Measurements from ENCODE around the gene ASCL5. TPM values are rescaled to one million over a fixed set of nuclear protein-coding genes. Genes with fewer than 3 reads are reported as not detected.

Gene ASCL5
- total and polyA plus RNA-seq, 8 donors: 0.10 to 0.19 (median 0.18) TPM; not detected in 5

DNA sequence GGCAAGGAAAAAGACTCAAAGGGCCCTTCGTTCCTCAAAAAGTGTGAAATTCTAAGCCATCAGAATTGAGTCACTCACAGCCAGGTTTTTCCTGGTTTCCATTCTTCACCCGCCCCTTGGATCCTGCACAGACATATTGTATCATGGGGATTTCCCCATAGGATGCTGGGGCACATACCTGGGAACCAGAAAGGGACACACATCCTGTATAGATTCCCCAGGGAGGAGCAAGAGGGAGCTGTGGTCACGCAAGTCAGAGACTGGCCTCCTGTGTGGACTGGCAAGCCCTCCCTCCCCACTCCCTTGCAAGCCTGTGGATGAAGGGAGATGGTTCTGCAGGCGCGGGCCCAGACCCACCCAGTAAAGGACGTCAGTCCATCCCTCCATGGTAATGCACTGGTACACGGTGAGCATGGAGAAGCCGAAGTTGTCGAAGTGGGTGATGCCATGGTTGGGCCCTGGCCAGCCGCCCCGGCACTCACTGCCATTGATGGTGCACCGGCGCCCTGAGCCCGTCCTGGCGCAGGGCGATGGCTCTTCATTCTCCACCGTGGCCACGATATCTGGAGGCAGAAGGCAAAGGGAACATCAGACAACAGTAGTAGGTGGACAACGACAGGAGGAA is 38.0 kb downstream of the ASCL5 start:
- TF ChIP-seq POLR2AphosphoS5 (IDR thresholded peaks at IDR 0.05) (no peak), POLR2A (IDR thresholded peaks at IDR 0.05) (no peak), EP300 (IDR thresholded peaks at IDR 0.05) (no peak)
- TF ChIP-seq, protein P1, sequence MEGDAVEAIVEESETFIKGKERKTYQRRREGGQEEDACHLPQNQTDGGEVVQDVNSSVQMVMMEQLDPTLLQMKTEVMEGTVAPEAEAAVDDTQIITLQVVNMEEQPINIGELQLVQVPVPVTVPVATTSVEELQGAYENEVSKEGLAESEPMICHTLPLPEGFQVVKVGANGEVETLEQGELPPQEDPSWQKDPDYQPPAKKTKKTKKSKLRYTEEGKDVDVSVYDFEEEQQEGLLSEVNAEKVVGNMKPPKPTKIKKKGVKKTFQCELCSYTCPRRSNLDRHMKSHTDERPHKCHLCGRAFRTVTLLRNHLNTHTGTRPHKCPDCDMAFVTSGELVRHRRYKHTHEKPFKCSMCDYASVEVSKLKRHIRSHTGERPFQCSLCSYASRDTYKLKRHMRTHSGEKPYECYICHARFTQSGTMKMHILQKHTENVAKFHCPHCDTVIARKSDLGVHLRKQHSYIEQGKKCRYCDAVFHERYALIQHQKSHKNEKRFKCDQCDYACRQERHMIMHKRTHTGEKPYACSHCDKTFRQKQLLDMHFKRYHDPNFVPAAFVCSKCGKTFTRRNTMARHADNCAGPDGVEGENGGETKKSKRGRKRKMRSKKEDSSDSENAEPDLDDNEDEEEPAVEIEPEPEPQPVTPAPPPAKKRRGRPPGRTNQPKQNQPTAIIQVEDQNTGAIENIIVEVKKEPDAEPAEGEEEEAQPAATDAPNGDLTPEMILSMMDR (IDR thresholded peaks at IDR 0.05): no peak
- intact Hi-C loops (cut with DNase I; ENCODE audit: low total_unique reads): no loop called here

DNA sequence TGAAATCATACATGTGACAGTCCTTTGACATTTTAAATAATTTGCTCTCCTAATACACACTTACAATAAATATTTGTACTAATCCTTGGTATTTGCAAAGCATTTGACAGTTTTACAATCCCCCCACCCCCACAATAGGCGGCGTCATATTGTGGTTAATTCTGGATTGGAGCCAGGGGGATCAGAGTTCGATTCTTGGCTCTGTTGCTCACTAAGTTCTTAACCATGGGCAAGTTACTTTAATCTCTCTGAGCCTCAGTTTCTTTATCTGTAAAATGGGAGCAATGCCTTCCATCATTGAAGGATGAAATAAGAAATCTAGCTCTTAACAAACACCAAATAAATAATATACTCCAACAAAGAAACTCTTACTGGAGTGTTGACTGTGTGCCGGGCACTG is 38.6 kb downstream of the ASCL5 start:
- H3K4me3 ChIP-seq: no peak overlapping the region
- TF ChIP-seq, protein P1 (IDR thresholded peaks at IDR 0.05): no peak
- no peak overlapping the region for H3K27ac ChIP-seq
- no peaks in the 10 kb centered on the region for H3K36me3 ChIP-seq
- peaks cover 0 to 10% (median 0%) of the 10 kb centered on the region in 3 donors for H3K27me3 ChIP-seq
- no peaks in the 10 kb centered on the region for H3K9me3 ChIP-seq
- no peaks in the 10 kb centered on the region for H3K4me1 ChIP-seq
- 35 to 62% (median 51%) methylated on average over 4 of the region's 4 CpGs for WGBS, 5 donors
- intact Hi-C loops (cut with DNase I; ENCODE audit: low total_unique reads): no loop called here
- DNase-seq: no peak

More for the DNA sequence above, 38.0 kb downstream of the ASCL5 start:
- no peak overlapping the region for H3K4me3 ChIP-seq
- no peak overlapping the region for H3K27ac ChIP-seq
- peaks cover 0 to 10% (median 0%) of the 10 kb centered on the region in 3 donors for H3K27me3 ChIP-seq
- H3K9me3 ChIP-seq: no peaks in the 10 kb centered on the region
- H3K36me3 ChIP-seq: no peaks in the 10 kb centered on the region
- DNase-seq: no peak
- no peaks in the 10 kb centered on the region for H3K4me1 ChIP-seq
- WGBS, 5 donors: 89 to 93% (median 92%) methylated on average over 14 to 19 of the region's 19 CpGs

- intact Hi-C loops (cut with DNase I; ENCODE audit: low total_unique reads): no loop called here
- H3K27ac ChIP-seq: no peak overlapping the region
- no peak overlapping the region for H3K4me3 ChIP-seq
- 66 to 73% (median 68%) methylated on average over 12 of the region's 12 CpGs for WGBS, 5 donors
- no peaks in the 10 kb centered on the region for H3K9me3 ChIP-seq
- H3K4me1 ChIP-seq: no peaks in the 10 kb centered on the region
- no peaks in the 10 kb centered on the region for H3K36me3 ChIP-seq
- H3K27me3 ChIP-seq: peaks cover 0 to 10% (median 0%) of the 10 kb centered on the region in 3 donors
- DNase-seq: peak; percentile 73 to 78
- no peak for TF ChIP-seq EP300 (IDR thresholded peaks at IDR 0.05)
- TF ChIP-seq, protein P1 (IDR thresholded peaks at IDR 0.05): peak in 4 of 7 experiments; percentile 33 to 57 (median 46)
These were observed 40.9 kb downstream of the ASCL5 start for GRCh38 chr1:201085902-201086735.

GRCh38 chr1:201084295-201084694 is 42.7 kb downstream of the ASCL5 start:
- H3K9me3 ChIP-seq: no peaks in the 10 kb centered on the region
- H3K4me1 ChIP-seq: no peaks in the 10 kb centered on the region
- DNase-seq: peak in 1 of 2 donors; percentile 43
- H3K27me3 ChIP-seq: peaks cover 0 to 10% (median 0%) of the 10 kb centered on the region in 3 donors
- no peak overlapping the region for H3K4me3 ChIP-seq
- 37 to 50% (median 43%) methylated on average over 6 of the region's 6 CpGs for WGBS, 5 donors
- no peak for TF ChIP-seq POLR2A (IDR thresholded peaks at IDR 0.05)
- TF ChIP-seq EP300 (IDR thresholded peaks at IDR 0.05): no peak
- TF ChIP-seq, protein P1 (IDR thresholded peaks at IDR 0.05): no peak
- TF ChIP-seq POLR2AphosphoS5 (IDR thresholded peaks at IDR 0.05): no peak
- no peak overlapping the region for H3K27ac ChIP-seq
- H3K36me3 ChIP-seq: no peaks in the 10 kb centered on the region
- intact Hi-C loops (cut with DNase I; ENCODE audit: low total_unique reads): no loop called here
